Measurements from ENCODE around the gene ZNF277.

- no peak for TF ChIP-seq POLR2A (IDR thresholded peaks at IDR 0.05)
- TF ChIP-seq POLR2AphosphoS5 (IDR thresholded peaks at IDR 0.05): no peak
- no peak for TF ChIP-seq CTCF (IDR thresholded peaks at IDR 0.05)
These were observed 22.0 kb upstream of the ZNF277 start for GRCh38 chr7:112184455-112184854.
